Activated naive CD4-positive, alpha-beta T cell treated with anti-CD3 and anti-CD28 coated beads, Interleukin-2, amount 50 U/mL, for 72 hours (primary cell): ENCODE data around the gene RANBP3. TPM values are rescaled to one million over a fixed set of nuclear protein-coding genes. Genes with fewer than 3 reads are reported as not detected.

Source experiments
- ATAC-seq, 2 donors: fragments of 150-1000 bp; cut with Tn5 transposase; 2 replicates each; pipeline ENCODE4 v1.10.0; 2021; ENCODE audit warnings: mild to moderate bottlenecking in 2 of 2, moderate library complexity in 2 of 2
- DNase-seq, 2 donors: peaks; one replicate each; pipeline ENCODE4 v3.0.0; 2021 to 2022; ENCODE audit warnings: low spot score in 2 of 2
- H3K27ac Mint-ChIP-seq, 2 donors: one replicate each; pipeline ENCODE4 v1.8.0; 2022; ENCODE audit warnings: mild to moderate bottlenecking in 2 of 2, mixed read lengths in 2 of 2
- H3K36me3 Mint-ChIP-seq, 2 donors: one replicate each; pipeline ENCODE4 v1.8.0; 2022; ENCODE audit warnings: mixed read lengths in 2 of 2
- H3K9me3 Mint-ChIP-seq, 2 donors: one replicate each; pipeline ENCODE4 v1.8.0; 2022; ENCODE audit warnings: mixed read lengths in 2 of 2
- total RNA-seq, 2 donors: library from RNA; stranded (reverse); gene quantifications; one replicate each; pipeline ENCODE4 v1.2.3, GENCODE V29; 2022

Gene RANBP3
- total RNA-seq, 2 donors from 2014 or later, result 89.6 to 112 TPM

DNA sequence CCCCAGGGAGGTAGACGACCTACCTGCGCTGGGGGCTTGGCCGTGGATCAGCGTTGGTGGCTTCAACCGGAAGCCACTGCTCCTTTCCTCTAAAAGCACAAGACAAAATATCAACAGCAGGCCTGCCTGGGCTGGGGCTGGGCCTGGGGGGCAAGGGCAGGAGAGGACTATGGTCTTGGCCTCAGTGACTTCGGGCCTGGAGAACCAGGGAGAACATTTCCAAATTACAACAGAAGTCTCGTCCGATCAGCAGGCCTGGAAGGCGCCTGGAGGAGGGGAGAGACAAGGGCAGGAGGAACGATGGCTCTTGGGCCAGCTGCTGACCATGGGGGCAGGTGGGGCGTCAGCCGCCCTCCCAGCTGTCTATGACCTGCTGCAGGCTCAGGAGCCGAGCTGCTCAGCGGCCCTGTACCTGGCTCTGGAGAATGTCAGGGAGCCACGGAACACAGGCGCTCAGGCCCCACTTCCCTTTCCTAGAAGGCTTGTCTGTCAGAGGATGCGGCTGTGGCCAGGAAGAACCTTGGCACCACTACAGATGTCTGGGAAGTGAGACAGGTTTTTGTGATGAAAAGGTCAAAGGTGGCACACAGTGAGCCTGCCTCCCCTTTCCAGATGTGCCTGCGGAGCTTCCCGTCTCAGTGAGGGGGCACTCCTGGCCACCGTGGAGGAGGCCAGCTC lies 44.4 kb downstream of the RANBP3 start:
- Mint-ChIP-seq H3K27ac (peak overlapping the region in 1 of 2 donors; percentile 57), H3K9me3 (no peaks in the 10 kb centered on the region), H3K36me3 (peaks cover 0 to 5% of the 10 kb centered on the region in 2 donors)
- no peak for ATAC-seq
- no peak for DNase-seq

GRCh38 chr19:5932609-5933262 lies 45.2 kb downstream of the RANBP3 start:
- ATAC-seq (no peak), DNase-seq (no peak)
- peaks cover 0 to 9% of the 10 kb centered on the region in 2 donors for H3K36me3 Mint-ChIP-seq
- no peaks in the 10 kb centered on the region for H3K9me3 Mint-ChIP-seq
- peak overlapping the region in 1 of 2 donors; percentile 50 for H3K27ac Mint-ChIP-seq

GRCh38 chr19:5932146-5932545 lies 45.8 kb downstream of the RANBP3 start:
- DNase-seq, result no peak
- Mint-ChIP-seq H3K9me3 (no peaks in the 10 kb centered on the region), H3K36me3 (peaks cover 0 to 6% of the 10 kb centered on the region in 2 donors), H3K27ac (peak overlapping the region in 1 of 2 donors; percentile 50)
- ATAC-seq, result no peak

- Mint-ChIP-seq H3K27ac (no peak overlapping the region), H3K9me3 (no peaks in the 10 kb centered on the region), H3K36me3 (peaks cover 0 to 6% of the 10 kb centered on the region in 2 donors)
- no peak for DNase-seq
- no peak for ATAC-seq
Observed at GRCh38 chr19:5931251-5931650, 46.7 kb downstream of the RANBP3 start.

DNA sequence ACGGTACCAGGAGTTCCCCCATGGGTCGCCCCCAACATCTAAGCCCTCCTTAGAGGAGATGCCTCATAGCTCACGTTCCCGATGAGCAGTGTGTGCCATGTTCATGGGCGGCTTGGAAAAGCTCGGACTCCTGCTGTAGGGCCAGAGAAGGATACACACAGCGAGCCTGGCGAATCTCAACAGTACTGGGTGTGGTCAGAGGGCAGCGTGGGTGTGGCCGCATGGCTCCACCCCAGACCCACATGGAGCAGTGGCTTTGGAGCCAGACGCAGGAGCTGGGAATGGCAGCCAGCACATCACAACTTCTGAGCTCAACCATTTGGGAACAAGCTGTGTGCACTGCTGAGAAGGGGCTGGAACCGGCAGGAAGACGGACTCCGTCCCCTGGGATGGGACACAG lies 48.3 kb downstream of the RANBP3 start:
- Mint-ChIP-seq H3K9me3 (no peaks in the 10 kb centered on the region), H3K27ac (no peak overlapping the region), H3K36me3 (peaks cover 0 to 6% of the 10 kb centered on the region in 2 donors)
- DNase-seq (no peak), ATAC-seq (no peak)

DNA sequence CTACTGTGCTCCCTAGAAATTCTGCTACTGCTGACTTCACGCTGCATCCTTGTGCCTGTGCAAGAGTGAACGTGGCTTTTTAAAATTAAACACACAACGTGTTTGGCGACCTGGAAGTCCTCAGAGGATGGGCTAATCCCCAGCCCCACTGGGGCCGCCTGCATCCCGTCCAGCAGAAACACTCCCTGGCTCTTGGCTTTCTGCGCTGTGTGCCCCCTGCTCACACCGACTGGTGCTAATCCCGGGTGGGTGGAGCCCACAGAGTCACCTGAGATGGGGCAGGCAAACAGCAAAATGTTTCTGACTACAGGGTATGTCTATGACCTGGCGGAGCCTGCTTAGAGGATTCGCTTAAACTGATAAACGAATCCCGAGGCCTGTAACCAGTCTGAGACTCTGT lies 48.8 kb downstream of the RANBP3 start:
- Mint-ChIP-seq H3K27ac (no peak overlapping the region), H3K36me3 (peaks cover 0 to 6% of the 10 kb centered on the region in 2 donors), H3K9me3 (no peaks in the 10 kb centered on the region)
- no peak for ATAC-seq
- DNase-seq, result no peak

DNA sequence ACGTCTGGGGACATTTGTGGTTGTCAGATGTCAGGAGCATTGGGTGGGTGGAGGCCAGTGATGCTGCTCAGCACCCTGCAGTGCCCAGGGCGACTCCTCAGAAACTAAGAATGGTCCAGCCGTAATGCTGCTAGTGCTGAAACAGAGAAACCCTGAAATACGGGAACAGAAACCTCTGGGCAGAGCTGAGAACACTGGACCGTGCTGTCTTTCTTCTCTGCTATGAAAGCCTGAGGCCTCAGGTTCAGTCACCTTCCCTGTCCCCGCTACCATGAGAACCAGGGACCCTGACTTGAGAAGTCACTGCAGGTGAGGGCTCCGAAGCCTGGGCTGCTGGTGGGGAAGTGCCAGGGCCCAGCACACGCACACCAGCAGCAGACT lies 50.5 kb downstream of the RANBP3 start:
- Mint-ChIP-seq H3K36me3 (peaks cover 0 to 6% of the 10 kb centered on the region in 2 donors), H3K27ac (no peak overlapping the region), H3K9me3 (no peaks in the 10 kb centered on the region)
- DNase-seq, result no peak
- ATAC-seq, result no peak

GRCh38 chr19:5926641-5927440 lies 51.1 kb downstream of the RANBP3 start:
- no peak for ATAC-seq

DNA sequence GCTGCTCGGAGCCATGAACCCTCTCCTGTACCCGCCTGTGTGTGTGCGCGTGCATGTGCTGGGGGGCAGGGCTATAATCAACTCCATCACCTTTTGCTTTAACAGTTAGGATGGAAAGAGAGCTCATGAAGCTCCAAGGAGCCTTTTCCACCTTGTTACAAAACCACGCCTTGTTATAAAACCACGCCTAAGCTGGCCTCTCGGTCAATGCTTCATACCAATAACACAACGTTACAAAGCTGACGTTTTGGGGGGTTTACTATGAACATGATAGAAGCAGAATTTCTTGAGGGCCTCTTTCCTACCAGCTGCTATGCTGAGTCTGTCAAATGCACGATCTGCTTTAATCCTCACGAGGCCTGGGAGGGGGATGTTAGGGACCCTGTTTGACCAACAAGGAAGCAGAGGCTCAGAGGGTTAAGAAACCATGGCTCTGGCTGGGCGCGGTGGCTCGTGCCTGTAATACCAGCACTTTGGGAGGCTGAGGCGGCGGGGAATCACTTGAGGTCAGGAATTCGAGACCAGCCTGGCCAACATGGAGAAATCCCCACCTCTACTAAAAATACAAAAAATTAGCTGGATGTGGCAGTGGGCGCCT lies 52.0 kb downstream of the RANBP3 start:
- Mint-ChIP-seq H3K36me3 (peaks cover 0 to 6% of the 10 kb centered on the region in 2 donors), H3K27ac (peak overlapping the region in 1 of 2 donors; percentile 60), H3K9me3 (no peaks in the 10 kb centered on the region)
- ATAC-seq (no peak), DNase-seq (no peak)

More at GRCh38 chr19:5926641-5927440, 51.1 kb downstream of the RANBP3 start:
- H3K36me3 Mint-ChIP-seq, result peaks cover 0 to 6% of the 10 kb centered on the region in 2 donors
- no peak for DNase-seq
- peak overlapping the region in 1 of 2 donors; percentile 60 for H3K27ac Mint-ChIP-seq
- no peaks in the 10 kb centered on the region for H3K9me3 Mint-ChIP-seq

GRCh38 chr19:5923356-5923755 lies 54.6 kb downstream of the RANBP3 start:
- H3K9me3 Mint-ChIP-seq, result no peaks in the 10 kb centered on the region
- H3K36me3 Mint-ChIP-seq, result peaks cover 0 to 6% of the 10 kb centered on the region in 2 donors
- no peak for ATAC-seq

DNA sequence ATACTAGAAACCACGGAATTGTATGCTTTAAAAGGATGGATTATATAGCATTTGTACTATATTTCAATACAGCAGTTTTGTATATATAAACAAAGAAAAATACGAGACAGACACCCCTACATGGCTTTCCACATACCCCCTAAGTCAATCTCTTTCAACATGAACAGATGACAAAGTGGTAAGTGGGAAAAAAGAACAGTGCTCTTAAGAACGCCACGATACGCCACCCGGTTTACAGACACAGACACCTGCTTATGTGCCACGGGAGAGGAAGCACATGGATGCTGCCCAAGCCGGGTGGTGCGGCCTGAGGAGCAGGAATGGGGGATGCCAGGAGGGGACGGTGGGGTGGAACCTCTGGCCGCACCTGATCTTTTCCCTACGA lies 55.8 kb downstream of the RANBP3 start:
- DNase-seq (no peak), ATAC-seq (no peak)
- no peaks in the 10 kb centered on the region for H3K36me3 Mint-ChIP-seq
- no peak overlapping the region for H3K27ac Mint-ChIP-seq
- H3K9me3 Mint-ChIP-seq, result no peaks in the 10 kb centered on the region

More at GRCh38 chr19:5923356-5923755, 54.6 kb downstream of the RANBP3 start:
- peak overlapping the region; percentile 35 to 65 for H3K27ac Mint-ChIP-seq
- DNase-seq, result no peak

DNA sequence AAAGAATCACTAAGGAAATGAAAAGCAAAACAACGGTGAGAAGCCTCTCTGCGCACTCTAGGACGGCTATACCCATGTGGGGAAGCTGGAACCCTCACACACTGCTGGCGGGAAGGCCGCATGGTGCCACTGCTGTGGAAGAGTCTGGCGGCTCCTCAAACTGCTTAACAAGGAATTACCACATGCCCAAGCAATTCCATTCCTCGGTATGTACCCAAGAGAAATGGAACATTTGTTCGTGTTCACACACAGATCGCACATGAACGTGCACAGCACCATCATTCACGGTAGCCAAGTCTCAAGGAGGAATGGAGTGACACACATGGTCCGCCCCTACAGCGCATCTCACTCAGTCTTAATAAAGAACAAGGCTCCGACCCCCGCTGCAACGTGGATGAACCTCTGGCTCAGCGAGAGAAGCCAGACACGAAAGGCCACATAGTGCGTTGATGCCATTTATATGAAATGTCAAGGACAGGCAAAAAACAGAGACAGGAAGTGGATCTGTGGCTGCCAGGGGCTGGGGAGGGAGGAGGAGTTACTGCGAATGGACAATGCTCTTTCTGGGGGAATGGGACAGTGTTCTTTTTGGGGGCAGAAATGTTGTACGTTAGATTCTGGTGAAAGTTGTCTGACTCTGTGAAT lies 56.3 kb downstream of the RANBP3 start:
- H3K27ac Mint-ChIP-seq, result peak overlapping the region in 1 of 2 donors; percentile 44
- ATAC-seq (no peak), DNase-seq (no peak)
- H3K9me3 Mint-ChIP-seq, result no peaks in the 10 kb centered on the region
- no peaks in the 10 kb centered on the region for H3K36me3 Mint-ChIP-seq

GRCh38 chr19:5918463-5919079 lies 59.4 kb downstream of the RANBP3 start:
- Mint-ChIP-seq H3K36me3 (no peaks in the 10 kb centered on the region), H3K27ac (no peak overlapping the region), H3K9me3 (no peaks in the 10 kb centered on the region)
- no peak for DNase-seq
- ATAC-seq, result no peak

DNA sequence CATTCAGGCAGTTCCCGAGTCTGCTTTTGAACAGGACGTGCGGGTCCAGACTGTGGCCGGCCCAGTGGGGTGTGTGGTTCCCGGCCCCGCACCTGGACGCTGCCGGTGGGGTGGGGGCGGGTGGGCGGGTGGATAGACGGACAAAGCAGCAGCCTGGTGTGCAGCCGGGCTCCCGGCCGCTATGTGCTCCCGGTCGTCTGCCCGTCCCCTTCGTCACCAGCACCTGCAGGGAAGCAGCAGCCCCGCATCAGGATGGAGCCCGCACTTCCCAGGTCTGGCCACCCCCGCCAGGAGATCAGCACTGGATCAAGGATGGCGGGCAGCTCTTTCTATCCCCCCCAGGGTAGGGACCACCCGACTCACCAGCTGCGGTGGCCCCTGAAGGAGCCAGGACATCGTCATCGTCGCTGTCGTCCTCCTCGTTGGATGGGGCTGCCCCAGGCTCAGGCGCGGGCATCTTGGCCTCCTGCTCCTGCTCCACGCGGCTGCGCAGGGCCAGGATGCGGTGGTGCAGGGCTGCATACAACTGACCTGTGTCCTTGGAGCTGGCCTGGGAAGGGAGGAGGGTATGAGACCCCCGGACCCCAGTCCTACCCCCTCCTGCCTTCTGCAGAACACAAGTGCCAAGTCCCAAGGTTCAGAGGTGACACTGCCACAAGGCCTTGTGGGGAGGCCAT lies 60.4 kb downstream of the RANBP3 start:
- Mint-ChIP-seq H3K36me3 (no peaks in the 10 kb centered on the region), H3K9me3 (no peaks in the 10 kb centered on the region), H3K27ac (no peak overlapping the region)
- DNase-seq, result no peak
- no peak for ATAC-seq

GRCh38 chr19:5916181-5916708 lies 61.7 kb downstream of the RANBP3 start:
- peak overlapping the region in 1 of 2 donors; percentile 50 for H3K27ac Mint-ChIP-seq
- H3K9me3 Mint-ChIP-seq, result no peaks in the 10 kb centered on the region
- peak in 1 of 2 donors; percentile 6 for ATAC-seq
- DNase-seq, result no peak
- no peaks in the 10 kb centered on the region for H3K36me3 Mint-ChIP-seq
